Endometrial microvascular endothelial cells (primary cell): Measurements from ENCODE around the gene TOR1AIP2. TPM values are rescaled to one million over a fixed set of nuclear protein-coding genes. Genes with fewer than 3 reads are reported as not detected.

Source experiments
- in situ Hi-C: cut with HindIII; loops from 2 replicates; pipeline ENCODE4 v1.10.0; 2017; ENCODE audit warnings: low sequenced_read_pairs, low pct_unique_long_range_greater_than_20kb; ENCODE audit errors: inconsistent ontology term
- total RNA-seq: library from RNA; depleted of rRNA; stranded (reverse); fragments of >200 nt; gene quantifications from one replicate; pipeline ENCODE4 v1.2.3, GENCODE V29; 2015; ENCODE audit errors: inconsistent ontology term

The TOR1AIP2 gene
- total RNA-seq, 1 donor from 2014 or later: 104 TPM

DNA sequence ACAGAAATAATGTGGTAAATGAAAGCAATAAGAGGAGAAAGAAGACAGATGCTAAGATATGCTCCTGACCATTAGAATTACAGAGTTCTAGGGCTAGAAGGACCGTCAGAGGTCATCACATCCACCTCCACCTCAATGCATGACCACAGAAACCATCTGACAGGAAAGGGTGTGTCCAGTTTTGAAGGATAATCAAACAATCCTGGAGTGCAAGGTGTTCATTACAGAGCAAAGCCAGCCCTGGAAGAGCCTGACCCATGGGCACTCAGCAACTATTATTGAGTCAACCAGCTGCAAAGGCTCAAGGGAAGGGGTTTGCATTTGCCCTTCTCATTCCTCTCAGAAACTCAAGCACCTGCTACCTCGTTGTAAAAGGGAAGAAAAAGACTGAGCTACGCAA is 46.4 kb downstream of the TOR1AIP2 start:
- in situ Hi-C loops: no loop called here

DNA sequence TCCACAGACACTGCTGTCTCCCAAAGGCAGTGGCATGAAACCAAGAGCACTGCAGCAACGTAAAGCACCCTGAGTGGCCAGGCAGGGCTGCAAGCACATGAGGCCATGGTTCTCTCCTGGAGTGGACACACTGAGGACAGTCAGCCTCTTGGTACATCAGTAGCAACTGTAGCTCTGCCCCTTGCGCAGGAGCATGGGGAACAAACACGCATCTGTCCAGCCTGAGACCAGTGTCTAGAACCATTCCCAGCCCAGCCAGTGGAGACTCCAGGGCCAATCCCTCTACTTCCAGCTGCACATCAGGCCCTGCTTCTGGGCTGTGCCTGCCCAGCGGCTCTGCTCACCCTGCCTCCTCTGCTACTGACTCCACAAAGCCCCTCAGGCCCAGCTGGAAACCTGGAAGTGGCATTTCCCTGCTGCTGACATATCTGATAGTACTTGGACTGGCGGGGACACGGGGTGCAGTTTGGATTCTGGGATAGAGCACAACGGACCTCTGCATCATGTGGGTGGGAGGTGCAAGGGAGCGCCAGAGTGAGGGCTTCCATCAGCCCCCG is 49.0 kb downstream of the TOR1AIP2 start:
- in situ Hi-C loops: no loop called here

DNA sequence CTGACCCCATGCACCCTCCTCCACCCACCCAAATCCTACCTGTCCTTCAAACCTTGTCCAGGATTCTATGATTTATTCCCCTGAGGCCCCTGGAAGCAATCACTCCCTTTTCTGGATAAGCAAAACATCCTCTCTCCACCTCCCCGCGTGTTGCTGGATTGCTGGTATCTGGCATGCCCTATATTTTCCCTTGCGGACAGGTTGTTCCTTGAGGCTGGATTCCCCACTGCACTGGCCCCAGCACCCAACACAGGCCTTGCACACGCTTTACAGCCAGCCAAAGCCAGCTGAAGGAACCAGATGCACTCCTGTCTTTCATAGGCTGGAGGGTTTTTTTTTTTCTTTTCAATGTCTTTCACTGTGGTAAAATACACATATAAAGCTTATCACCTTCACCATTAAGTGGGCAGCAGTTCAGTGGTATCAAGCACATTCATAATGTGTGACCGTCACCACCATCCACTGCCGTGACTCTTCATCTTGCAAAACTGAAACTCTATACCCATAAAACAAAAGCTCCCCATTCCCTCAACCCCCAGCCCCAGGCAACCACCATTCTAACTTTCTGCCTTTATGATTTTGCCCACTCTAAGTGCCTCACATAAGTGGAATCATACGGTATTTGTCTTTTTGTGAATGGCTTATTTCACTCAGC is 50.9 kb downstream of the TOR1AIP2 start:
- in situ Hi-C loops: no loop called here

DNA sequence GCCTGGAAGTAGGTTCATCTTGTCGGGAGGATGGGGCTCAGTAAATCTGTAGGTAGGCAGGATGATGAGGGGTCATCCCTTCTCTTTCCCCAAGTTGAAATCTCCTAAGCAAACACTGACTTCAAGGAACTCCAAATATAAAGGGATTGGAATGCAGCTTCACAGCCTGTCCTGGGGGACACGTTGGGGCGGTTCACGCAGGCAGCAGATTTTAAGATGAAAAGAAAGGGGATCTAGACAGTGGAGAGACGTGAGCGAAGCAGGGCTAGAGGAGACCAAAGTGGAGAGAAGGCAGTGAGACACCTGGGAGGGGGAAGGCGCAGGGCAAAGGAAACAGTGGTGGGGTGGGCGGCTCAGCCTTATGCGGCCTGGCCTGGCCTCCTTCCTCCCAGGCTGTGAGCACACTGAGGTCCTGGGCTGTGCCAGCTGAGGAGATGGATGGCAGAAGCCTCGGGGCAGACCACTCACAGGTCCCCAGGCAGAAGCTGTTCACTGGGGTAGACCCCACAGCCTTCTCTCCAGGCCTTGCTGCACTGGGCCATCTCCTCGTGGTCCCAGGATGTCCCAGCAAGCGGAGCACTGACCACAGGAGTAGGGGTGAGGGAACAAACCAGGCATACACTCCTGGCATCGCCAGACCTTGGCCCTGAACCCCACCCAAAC is 51.7 kb downstream of the TOR1AIP2 start:
- in situ Hi-C loops: no loop called here

- in situ Hi-C loops: no loop called here
Observed at GRCh38 chr1:179825206-179825605, 52.4 kb downstream of the TOR1AIP2 start.

DNA sequence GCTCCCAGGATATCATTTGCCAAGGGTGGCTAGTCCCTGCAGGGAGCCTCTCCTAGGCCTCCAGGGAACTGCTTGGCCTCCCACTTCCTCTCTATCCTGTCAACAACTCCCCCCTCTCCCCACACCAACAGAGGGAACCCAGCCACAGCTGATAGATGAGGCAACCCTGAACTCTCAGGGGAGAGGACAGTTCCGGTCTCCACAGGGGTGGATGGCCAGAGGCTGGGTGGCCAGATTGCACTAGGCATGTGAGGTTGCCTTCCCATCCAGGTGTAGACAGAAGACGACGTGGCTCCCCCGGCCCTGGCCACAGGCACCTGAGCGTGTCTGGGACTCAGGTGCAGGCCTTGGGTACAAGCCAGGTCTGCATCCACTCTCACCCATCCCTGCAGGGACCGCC is 53.3 kb downstream of the TOR1AIP2 start:
- in situ Hi-C loops: no loop called here

GRCh38 chr1:179823693-179824092 is 53.9 kb downstream of the TOR1AIP2 start:
- in situ Hi-C loops: no loop called here

DNA sequence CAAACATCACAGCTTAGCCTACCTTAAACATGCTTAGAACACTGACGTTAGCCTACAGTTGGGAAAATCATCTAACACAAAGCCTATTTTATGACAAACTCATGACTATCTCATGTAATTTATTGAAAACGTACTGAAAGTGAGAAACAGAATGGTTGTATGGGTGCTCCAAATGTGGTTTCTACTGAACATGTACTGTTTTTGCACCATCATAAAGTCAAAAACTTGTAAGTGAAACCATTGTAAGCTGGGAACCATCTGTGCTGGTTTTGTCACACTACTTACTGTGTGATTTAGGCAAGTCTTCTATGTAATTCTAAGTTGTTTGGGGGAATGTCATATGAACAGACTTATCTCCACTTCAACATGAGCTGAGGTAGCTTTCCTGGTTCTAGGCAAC is 55.5 kb downstream of the TOR1AIP2 start:
- in situ Hi-C loops: no loop called here

DNA sequence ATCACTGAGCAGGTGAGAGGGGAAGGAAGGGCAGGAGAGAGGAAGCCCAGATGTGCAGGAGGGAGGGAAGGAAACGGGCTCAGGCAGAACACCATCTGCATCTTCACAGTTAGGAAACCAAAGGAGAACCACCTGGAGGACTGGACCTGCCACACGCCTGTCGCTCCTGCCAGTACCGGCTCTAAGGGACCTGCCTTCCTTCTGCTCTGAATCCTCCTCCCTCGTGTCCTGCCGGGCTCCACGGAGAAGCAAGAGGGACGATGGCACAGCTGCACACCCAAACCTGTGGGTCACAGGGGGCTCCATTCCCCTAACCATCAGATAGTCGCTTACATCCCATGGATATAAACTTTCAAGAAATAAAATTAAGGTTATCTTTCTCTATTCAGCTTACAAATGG is 56.1 kb downstream of the TOR1AIP2 start:
- in situ Hi-C loops: no loop called here

GRCh38 chr1:179820226-179820970 is 57.2 kb downstream of the TOR1AIP2 start:
- in situ Hi-C loops: no loop called here

GRCh38 chr1:179818743-179819173 is 58.8 kb downstream of the TOR1AIP2 start:
- in situ Hi-C loops: loop anchor here (10.0 kb wide), 1 partner anchor 114 kb away; no protein-coding TSS in a partner anchor

GRCh38 chr1:179818260-179818659 is 59.3 kb downstream of the TOR1AIP2 start:
- in situ Hi-C loops: loop anchor here (10.0 kb wide), 1 partner anchor 113 kb away; no protein-coding TSS in a partner anchor

GRCh38 chr1:179817789-179818188 is 59.8 kb downstream of the TOR1AIP2 start:
- in situ Hi-C loops: loop anchor here (10.0 kb wide), 1 partner anchor 113 kb away; no protein-coding TSS in a partner anchor

DNA sequence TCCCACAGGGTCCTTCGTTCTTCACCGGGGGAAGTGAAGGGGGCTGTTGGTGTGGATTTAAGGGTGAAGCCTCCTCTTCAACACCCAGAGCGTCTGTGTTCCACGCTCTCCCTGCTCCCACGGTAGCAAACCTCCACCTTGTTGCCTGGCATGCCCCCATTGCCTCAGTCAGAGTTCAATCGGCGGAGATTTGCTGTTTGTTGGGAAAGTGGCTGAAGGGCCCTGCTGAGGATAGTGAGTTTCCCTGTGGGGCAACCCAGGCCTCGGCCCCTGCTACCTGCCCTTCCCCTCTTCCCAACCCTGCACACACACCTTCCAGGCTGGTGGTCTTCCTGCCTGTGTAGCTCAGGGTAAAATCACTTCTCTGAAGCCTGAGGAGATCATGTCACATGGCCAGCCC is 60.5 kb downstream of the TOR1AIP2 start:
- in situ Hi-C loops: loop anchor here (10.0 kb wide), 1 partner anchor 112 kb away; no protein-coding TSS in a partner anchor

GRCh38 chr1:179816196-179816960 is 61.2 kb downstream of the TOR1AIP2 start:
- in situ Hi-C loops: loop anchor here (10.0 kb wide), 1 partner anchor 112 kb away; no protein-coding TSS in a partner anchor

DNA sequence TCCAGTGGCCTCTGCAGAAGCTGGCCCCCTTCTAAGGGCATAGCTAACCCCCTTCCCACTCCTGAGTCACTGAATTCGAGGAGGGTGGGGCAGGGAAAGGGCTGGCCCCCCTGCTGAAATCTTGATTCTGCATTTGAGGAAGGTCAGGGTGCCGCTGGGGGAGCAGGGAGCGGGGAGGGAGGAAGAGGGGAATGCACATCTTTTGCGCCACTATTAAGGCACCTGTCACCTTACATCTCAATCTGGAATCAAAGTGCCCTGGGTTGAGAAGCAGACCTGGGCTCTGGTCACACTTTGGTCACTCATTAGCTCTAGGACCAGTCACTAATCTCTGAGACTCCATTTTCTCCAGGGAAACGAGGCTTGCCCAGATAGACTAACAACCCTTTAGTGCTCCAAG is 62.0 kb downstream of the TOR1AIP2 start:
- in situ Hi-C loops: loop anchor here (10.0 kb wide), 1 partner anchor 111 kb away; no protein-coding TSS in a partner anchor

GRCh38 chr1:179814546-179814838 is 63.1 kb downstream of the TOR1AIP2 start:
- in situ Hi-C loops: loop anchor here (10.0 kb wide), 1 partner anchor 110 kb away; no protein-coding TSS in a partner anchor

- in situ Hi-C loops: loop anchor here (10.0 kb wide), 1 partner anchor 109 kb away; no protein-coding TSS in a partner anchor
Observed at GRCh38 chr1:179813626-179814545, 63.7 kb downstream of the TOR1AIP2 start.
